PC-3 (cell line): Measurements from ENCODE around the gene C16orf96. TPM values are rescaled to one million over a fixed set of nuclear protein-coding genes. Genes with fewer than 3 reads are reported as not detected.

Experiments used
- ATAC-seq: fragments of 200-7000 bp; cut with Tn5 transposase; 2 replicates; pipeline ENCODE4 v1.9.1; 2020; ENCODE audit warnings: mild to moderate bottlenecking, moderate library complexity
- BruUV-seq: library from RNA; stranded (reverse); fragments of 400-500 nt; replicated peaks from 2 replicates; lab custom pipeline; 2021; lab: Mats Ljungman, UMichigan
- CTCF ChIA-PET: fragments of 300-600 bp; sonication (Branson Sonifier 250); formaldehyde crosslinking; loops from one replicate; lab custom pipeline; 2022; ENCODE audit warnings: antibody characterized with exemption; lab: Charles Lee
- POLR2A ChIA-PET: fragments of 300-600 bp; sonication (Branson Sonifier 250); formaldehyde crosslinking; loops from one replicate; lab custom pipeline; 2022; ENCODE audit warnings: antibody characterized with exemption; ENCODE audit not compliant: unreplicated experiment; lab: Charles Lee
- DNase-seq: peaks from one replicate; pipeline ENCODE4 v3.0.0-alpha.2; 2015
- H2AFZ ChIP-seq: fragments of 300-600 bp; sonication (generic); 2 replicates; pipeline ENCODE4 v1.6.0; 2016; ENCODE audit warnings: antibody characterized with exemption, low read length
- H3F3A ChIP-seq: fragments of 300-600 bp; sonication (generic); one replicate; pipeline ENCODE4 v1.6.0; 2017; ENCODE audit warnings: antibody characterized with exemption, low read length, control low read depth, mild to moderate bottlenecking; ENCODE audit not compliant: unreplicated experiment
- H3K27ac ChIP-seq: fragments of 300-600 bp; sonication (generic); 2 replicates; pipeline ENCODE4 v1.5.1; 2016; ENCODE audit warnings: mild to moderate bottlenecking, low read length
- H3K27me3 ChIP-seq: fragments of 300-600 bp; sonication (generic); 2 replicates; pipeline ENCODE4 v1.6.1; 2016; ENCODE audit warnings: low read length, mixed read lengths
- H3K36me3 ChIP-seq: fragments of 300-600 bp; sonication (generic); 2 replicates; pipeline ENCODE4 v1.6.1; 2016; ENCODE audit warnings: low read depth, mixed run types, low read length, mixed read lengths
- H3K4me1 ChIP-seq: fragments of 300-600 bp; sonication (generic); 2 replicates; pipeline ENCODE4 v1.5.1; 2016; ENCODE audit warnings: low read length; ENCODE audit not compliant: insufficient read depth
- H3K4me2 ChIP-seq: fragments of 300-600 bp; sonication (generic); 2 replicates; pipeline ENCODE4 v1.6.0; 2016; ENCODE audit warnings: low read length
- H3K4me3 ChIP-seq: fragments of 300-600 bp; sonication (generic); 2 replicates; pipeline ENCODE4 v1.5.1; 2016; ENCODE audit warnings: mild to moderate bottlenecking, low read length, mixed read lengths
- H3K79me2 ChIP-seq: fragments of 300-600 bp; sonication (generic); 2 replicates; pipeline ENCODE4 v1.6.1; 2017; ENCODE audit warnings: low read length, mixed read lengths
- H3K9ac ChIP-seq: fragments of 300-600 bp; sonication (generic); 2 replicates; pipeline ENCODE4 v1.6.0; 2016; ENCODE audit warnings: mild to moderate bottlenecking, low read length
- H3K9me2 ChIP-seq: fragments of 300-600 bp; sonication (generic); replicated peaks from 2 replicates; pipeline ENCODE4 v1.6.1; 2016; ENCODE audit warnings: mixed run types, low read length, mixed read lengths
- H3K9me3 ChIP-seq: fragments of 300-600 bp; sonication (generic); 2 replicates; pipeline ENCODE4 v1.6.1; 2016; ENCODE audit warnings: low read length, mixed read lengths
- H4K20me1 ChIP-seq: fragments of 300-600 bp; sonication (generic); 2 replicates; pipeline ENCODE4 v1.6.1; 2016; ENCODE audit warnings: low read length, mixed read lengths
- EZH2 ChIP-seq: fragments of 300-600 bp; sonication (generic); IDR thresholded peaks from one replicate; pipeline ENCODE4 v1.6.1; 2017; ENCODE audit warnings: antibody characterized with exemption, mild to moderate bottlenecking, low read length; ENCODE audit not compliant: unreplicated experiment
- EZH2phosphoT487 ChIP-seq: fragments of 300-600 bp; sonication (generic); IDR thresholded peaks from 2 replicates; pipeline ENCODE4 v1.6.1; 2018; ENCODE audit warnings: mild to moderate bottlenecking, antibody characterized with exemption, low read length, borderline replicate concordance
- intact Hi-C: fragments of 100-400 bp; cut with micrococcal nuclease; formaldehyde crosslinking; loops from 2 replicates; pipeline ENCODE4 v1.9.0; 2023
- total RNA-seq: library from RNA; depleted of rRNA; stranded (reverse); fragments of >200 nt; gene quantifications from 2 replicates; pipeline ENCODE4 v1.2.3, GENCODE V29; 2014
- TF ChIP-seq, protein P1 (sequence below): fragments of 300-600 bp; sonication (generic); conservative IDR thresholded peaks from 2 replicates; pipeline ENCODE4 v1.5.1; 2017; ENCODE audit warnings: antibody characterized with exemption, low read depth, mild to moderate bottlenecking, low read length

The C16orf96 gene
- total RNA-seq, 1 experiment from 2014 or later = not detected

- H3K4me3 ChIP-seq = no peak overlapping the region
- H3K79me2 ChIP-seq = peaks cover 40% of the 10 kb centered on the region
- H3K27me3 ChIP-seq = no peaks in the 10 kb centered on the region
- H2AFZ ChIP-seq = no peak overlapping the region
- H3K9ac ChIP-seq = no peak overlapping the region
- H3K9me2 ChIP-seq = no peaks in the 10 kb centered on the region
- ChIA-PET POLR2A (interaction anchor here (0.6 kb wide), 1 partner anchor 15 kb away, joined by 4 read pairs; no protein-coding TSS in a partner anchor), CTCF (no interaction called here)
- no peak for DNase-seq
- no peaks in the 10 kb centered on the region for H3K9me3 ChIP-seq
- H3K27ac ChIP-seq = no peak overlapping the region
- H3K4me1 ChIP-seq = peaks cover 15% of the 10 kb centered on the region
- H3K36me3 ChIP-seq = no peaks in the 10 kb centered on the region; the same call in 1 of the 2 replicates
- no TSS peak for BruUV-seq
- no peaks in the 10 kb centered on the region for H3F3A ChIP-seq
- no peak overlapping the region for H3K4me2 ChIP-seq
- H4K20me1 ChIP-seq = peaks cover 13% of the 10 kb centered on the region
- no peak for ATAC-seq
- TF ChIP-seq EZH2phosphoT487 = no peak
- TF ChIP-seq, protein P1, sequence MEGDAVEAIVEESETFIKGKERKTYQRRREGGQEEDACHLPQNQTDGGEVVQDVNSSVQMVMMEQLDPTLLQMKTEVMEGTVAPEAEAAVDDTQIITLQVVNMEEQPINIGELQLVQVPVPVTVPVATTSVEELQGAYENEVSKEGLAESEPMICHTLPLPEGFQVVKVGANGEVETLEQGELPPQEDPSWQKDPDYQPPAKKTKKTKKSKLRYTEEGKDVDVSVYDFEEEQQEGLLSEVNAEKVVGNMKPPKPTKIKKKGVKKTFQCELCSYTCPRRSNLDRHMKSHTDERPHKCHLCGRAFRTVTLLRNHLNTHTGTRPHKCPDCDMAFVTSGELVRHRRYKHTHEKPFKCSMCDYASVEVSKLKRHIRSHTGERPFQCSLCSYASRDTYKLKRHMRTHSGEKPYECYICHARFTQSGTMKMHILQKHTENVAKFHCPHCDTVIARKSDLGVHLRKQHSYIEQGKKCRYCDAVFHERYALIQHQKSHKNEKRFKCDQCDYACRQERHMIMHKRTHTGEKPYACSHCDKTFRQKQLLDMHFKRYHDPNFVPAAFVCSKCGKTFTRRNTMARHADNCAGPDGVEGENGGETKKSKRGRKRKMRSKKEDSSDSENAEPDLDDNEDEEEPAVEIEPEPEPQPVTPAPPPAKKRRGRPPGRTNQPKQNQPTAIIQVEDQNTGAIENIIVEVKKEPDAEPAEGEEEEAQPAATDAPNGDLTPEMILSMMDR = no peak
- TF ChIP-seq EZH2 = no peak
- intact Hi-C loops = no loop called here
Observed at GRCh38 chr16:4609200-4610010, 53.3 kb downstream of the C16orf96 start.

DNA sequence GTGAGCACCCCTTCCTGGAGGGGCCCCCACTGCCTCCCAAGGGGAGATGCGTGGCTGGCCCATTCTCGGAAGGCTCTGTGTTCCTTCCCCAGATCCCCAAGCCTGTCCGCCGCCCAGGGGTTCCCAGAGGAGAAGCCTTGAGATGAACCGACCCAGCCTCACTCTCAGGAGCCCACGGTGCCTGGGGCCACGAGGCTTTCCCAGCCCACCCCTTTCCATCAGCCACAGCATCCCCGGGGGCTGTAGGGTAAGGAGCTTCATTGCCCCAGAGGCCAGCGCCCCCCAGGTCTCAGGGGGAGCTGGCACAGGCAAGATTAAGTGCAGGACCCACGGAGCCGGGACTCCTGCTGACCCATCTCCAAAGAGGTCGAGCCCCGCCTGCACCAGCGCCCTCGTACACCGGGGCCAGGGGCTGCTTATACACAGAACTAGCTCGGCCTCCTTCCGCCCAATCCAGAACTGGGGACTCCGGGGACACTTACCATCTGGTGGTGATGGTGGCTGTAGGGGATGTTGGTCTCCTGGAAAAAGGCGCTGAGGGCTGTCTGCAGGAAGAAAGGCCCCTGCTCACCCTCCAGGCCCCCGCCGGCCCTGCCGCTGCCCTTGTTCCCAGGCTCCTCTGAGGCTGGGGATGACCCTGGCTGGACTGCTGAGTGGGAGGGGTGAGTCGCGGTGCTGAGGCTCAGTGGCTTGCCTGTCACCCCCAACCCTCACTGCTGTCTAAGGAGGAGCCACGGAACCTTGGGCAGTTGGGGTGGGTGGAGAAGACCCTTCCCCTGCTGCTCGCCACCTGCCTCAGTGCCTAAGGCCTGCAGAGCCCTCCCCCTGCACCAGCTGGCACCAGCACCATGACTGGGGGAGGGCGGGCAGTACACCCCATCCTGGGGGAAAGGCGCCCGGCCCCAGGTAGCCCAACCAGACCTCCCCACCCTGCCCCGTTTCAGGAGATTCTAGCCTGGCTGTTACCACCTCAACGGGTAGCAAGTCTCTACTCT is 54.2 kb downstream of the C16orf96 start:
- Histone ChIP-seq H2AFZ (no peak overlapping the region), H3K27ac (no peak overlapping the region), H3K4me3 (no peak overlapping the region), H3K9ac (no peak overlapping the region), H3K4me2 (no peak overlapping the region), H3K27me3 (no peaks in the 10 kb centered on the region), H4K20me1 (peaks cover 13% of the 10 kb centered on the region), H3K4me1 (peaks cover 15% of the 10 kb centered on the region), H3K79me2 (peaks cover 43% of the 10 kb centered on the region), H3K9me3 (no peaks in the 10 kb centered on the region), H3K36me3 (no peaks in the 10 kb centered on the region; the same call in 1 of the 2 replicates), H3F3A (no peaks in the 10 kb centered on the region), H3K9me2 (no peaks in the 10 kb centered on the region)
- TF ChIP-seq EZH2 (no peak), EZH2phosphoT487 (no peak)
- TF ChIP-seq, protein P1 = no peak
- CTCF ChIA-PET = no interaction called here
- ATAC-seq = no peak
- DNase-seq = no peak
- POLR2A ChIA-PET = no interaction called here
- BruUV-seq = no TSS peak
- intact Hi-C loops = no loop called here
